K562 (cell line): ENCODE results near the gene DDX23. TPM values are rescaled to one million over a fixed set of nuclear protein-coding genes. Genes with fewer than 3 reads are reported as not detected.
A peak's percentile ranks its signal among the peaks of the same experiment; 100 is the strongest.

Source experiments
- ATAC-seq: fragments of 200-7000 bp; cut with Tn5 transposase; 3 replicates; pipeline ENCODE4 v1.9.1; 2020; ENCODE audit warnings: moderate library complexity
- BruUV-seq: library from RNA; stranded (reverse); fragments of 400-500 nt; replicated peaks from 2 replicates; lab custom pipeline; 2021; lab: Mats Ljungman, UMichigan
- CTCF ChIA-PET: fragments of 300-600 bp; formaldehyde crosslinking; extraction: SDS; loops from one replicate; lab custom pipeline; 2021; ENCODE audit warnings: low intra/inter-chr PET ratio; lab: Yijun Ruan, JAX
- POLR2A ChIA-PET: fragments of 300-600, 350-650 bp; sonication (Branson Sonifier 250); formaldehyde crosslinking; extraction: SDS; loops from one replicate; lab custom pipeline; 2021; ENCODE audit warnings: antibody characterized with exemption, inconsistent platforms; lab: Yijun Ruan, JAX
- DNase-seq, 4 experiments: peaks; one replicate each; pipeline versions ENCODE4 v3.0.0 to v3.0.0-alpha.2; 2011 to 2018; ENCODE audit warnings: low spot score in 3 of 4, mixed read lengths in 3 of 4; ENCODE audit errors: extremely low read depth in 1 of 4
- FAIRE-seq: peaks from 2 replicates; lab custom pipeline; 2011; peaks lifted over from hg19 to GRCh38; lab: Jason Lieb, UNC
- H2AFZ ChIP-seq: 2 replicates; pipeline ENCODE4 v1.6.0; 2011; ENCODE audit warnings: low read depth, low read length, control low read depth, inconsistent platforms
- H3K27ac ChIP-seq: fragments of 200-600 bp; 3 replicates; pipeline ENCODE4 v1.8.0; 2011; ENCODE audit warnings: low read depth, mild to moderate bottlenecking, control low read depth, inconsistent platforms, low read length, moderate library complexity, mixed read lengths; ENCODE audit errors: extremely low read depth
- H3K27me3 ChIP-seq, 2 experiments: fragments of 300-600 bp in 1 of 2; 2 replicates in 1 of 2; 3 replicates in 1 of 2; pipeline versions ENCODE4 v1.6.0 to v1.8.0; 2011; ENCODE audit warnings: inconsistent platforms in 2 of 2, low read length in 2 of 2, mild to moderate bottlenecking in 1 of 2, mixed read lengths in 1 of 2, moderate library complexity in 1 of 2; ENCODE audit not compliant: control insufficient read depth in 2 of 2, insufficient read depth in 2 of 2
- H3K36me3 ChIP-seq: fragments of 300-600 bp; 3 replicates; pipeline ENCODE4 v1.8.0; 2011; ENCODE audit warnings: mild to moderate bottlenecking, low read length, inconsistent platforms; ENCODE audit not compliant: control insufficient read depth, insufficient read depth
- H3K4me1 ChIP-seq, 2 experiments: fragments of 200-600 bp in 1 of 2; replicated peaks in 1 of 2; 2 replicates in 1 of 2; 3 replicates in 1 of 2; pipeline versions ENCODE4 v1.5.1 to v1.8.0; 2011; ENCODE audit warnings: inconsistent platforms in 2 of 2, low read length in 2 of 2, mild to moderate bottlenecking in 1 of 2, mixed read lengths in 1 of 2, moderate library complexity in 1 of 2; ENCODE audit not compliant: control insufficient read depth in 2 of 2, insufficient read depth in 2 of 2
- H3K4me2 ChIP-seq: 2 replicates; pipeline ENCODE4 v1.6.1; 2011; ENCODE audit warnings: low read length, control low read depth, inconsistent platforms, mixed read lengths; ENCODE audit not compliant: insufficient read depth
- H3K4me3 ChIP-seq: fragments of 200-600 bp; sonication (generic), shearing (Covaris generic); 2 replicates; pipeline ENCODE4 v1.5.1; 2016; ENCODE audit warnings: control low read depth, inconsistent platforms
- H3K79me2 ChIP-seq: fragments of 200-600 bp; 3 replicates; pipeline ENCODE4 v1.8.0; 2011; ENCODE audit warnings: low read length, inconsistent platforms; ENCODE audit not compliant: control insufficient read depth, insufficient read depth
- H3K9ac ChIP-seq, 2 experiments: 2 replicates each; pipeline versions ENCODE4 v1.6.0 to v1.6.1; 2011; ENCODE audit warnings: low read depth in 2 of 2, low read length in 2 of 2, control low read depth in 1 of 2, inconsistent platforms in 1 of 2, mild to moderate bottlenecking in 1 of 2, mixed read lengths in 1 of 2; ENCODE audit not compliant: insufficient read depth in 1 of 2
- H3K9me1 ChIP-seq: one replicate; pipeline ENCODE4 v1.6.0; 2011; ENCODE audit warnings: inconsistent platforms, mild to moderate bottlenecking, low read length, moderate library complexity; ENCODE audit not compliant: control insufficient read depth, insufficient read depth
- H3K9me3 ChIP-seq: replicated peaks from 2 replicates; pipeline ENCODE4 v1.5.1; 2011; ENCODE audit warnings: low read depth, low read length, inconsistent platforms; ENCODE audit not compliant: control insufficient read depth, insufficient read depth
- H4K20me1 ChIP-seq: replicated peaks from 2 replicates; pipeline ENCODE4 v1.6.1; 2011; ENCODE audit warnings: low read length, inconsistent platforms, mixed read lengths; ENCODE audit not compliant: control insufficient read depth, insufficient read depth
- ARID1B ChIP-seq: fragments of 450-650 bp; IDR thresholded peaks from 2 replicates; pipeline ENCODE4 v1.6.1; 2016; ENCODE audit warnings: antibody characterized with exemption, mild to moderate bottlenecking, inconsistent platforms
- ATF7 ChIP-seq: fragments of 450-650 bp; IDR thresholded peaks from 2 replicates; pipeline ENCODE4 v1.7.1; 2014; ENCODE audit warnings: mild to moderate bottlenecking, moderate library complexity
- CBX1 ChIP-seq: sonication (generic); IDR thresholded peaks from 2 replicates; pipeline ENCODE4 v1.6.1; 2016; ENCODE audit warnings: antibody characterized with exemption, low read depth, mild to moderate bottlenecking
- HOXB6 ChIP-seq: fragments of 250-450 bp; sonication (Bioruptor Pico); IDR thresholded peaks from 2 replicates; pipeline ENCODE4 v1.5.1; 2022; ENCODE audit warnings: mild to moderate bottlenecking, borderline replicate concordance
- KLF1 ChIP-seq: fragments of 450-650 bp; IDR thresholded peaks from 2 replicates; pipeline ENCODE4 v1.6.1; 2016; ENCODE audit warnings: missing genetic modification characterization, missing compliant biosample characterization
- KLF6 ChIP-seq: fragments of 250-450 bp; sonication (Bioruptor Pico); IDR thresholded peaks from 2 replicates; pipeline ENCODE4 v1.4.0; 2020; ENCODE audit warnings: mild to moderate bottlenecking, moderate library complexity, borderline replicate concordance
- MTA1 ChIP-seq: fragments of 450-650 bp; IDR thresholded peaks from 2 replicates; pipeline ENCODE4 v1.6.1; 2017; ENCODE audit warnings: borderline replicate concordance
- NFATC3 ChIP-seq: fragments of 450-650 bp; IDR thresholded peaks from 2 replicates; pipeline ENCODE4 v1.6.1; 2017; ENCODE audit warnings: mild to moderate bottlenecking
- NR2C1 ChIP-seq, 2 experiments: fragments of 450-650 bp; IDR thresholded peaks; 2 replicates each; pipeline ENCODE4 v1.6.1; 2017; ENCODE audit warnings: mild to moderate bottlenecking in 2 of 2, antibody characterized with exemption in 1 of 2, inconsistent platforms in 1 of 2, missing compliant biosample characterization in 1 of 2, missing genetic modification characterization in 1 of 2
- PATZ1 ChIP-seq: fragments of 250-450 bp; sonication (Bioruptor Pico); IDR thresholded peaks from 2 replicates; pipeline ENCODE4 v1.5.0; 2020; ENCODE audit warnings: mild to moderate bottlenecking, borderline replicate concordance
- PURB ChIP-seq: sonication (generic); formaldehyde crosslinking; IDR thresholded peaks from 2 replicates; pipeline ENCODE4 v1.9.0; 2021; ENCODE audit warnings: low read depth, mild to moderate bottlenecking, missing genetic modification reagents
- TAF1 ChIP-seq: IDR thresholded peaks from 2 replicates; pipeline ENCODE4 v1.6.1; 2011; ENCODE audit warnings: mild to moderate bottlenecking, low read length, moderate library complexity; ENCODE audit not compliant: insufficient read depth, control insufficient read depth, severe bottlenecking; ENCODE audit errors: extremely low read depth
- WGBS: fragments of 100-300 bp; shearing (Covaris generic); methylation state at CpG from one replicate; pipeline ENCODE4 v1.1.6; 2016; ENCODE audit warnings: low coverage, mixed read lengths; ENCODE audit not compliant: insufficient coverage; ENCODE audit errors: missing lambda C conversion rate; 5-methylcytosine and 5-hydroxymethylcytosine counted together
- in situ Hi-C: fragments of 300-500 bp; cut with MboI; formaldehyde crosslinking; loops from 4 replicates; pipeline ENCODE4 v1.15.0; 2018; ENCODE audit warnings: inconsistent platforms, mixed read lengths
- intact Hi-C: fragments of 100-400 bp; cut with micrococcal nuclease; formaldehyde crosslinking; loops from 2 replicates; pipeline ENCODE4 v1.14.2; 2022
- polyA plus RNA-seq, 8 experiments: library from polyadenylated mRNA; depleted of rRNA in 4 of 8; stranded (reverse) in 5 of 8; unstranded in 3 of 8; fragments of >200 nt; fragmentation: Nextera tagmentation in 2 of 8; fragmentation: Illumina TruSeq in 1 of 8; extraction: Ambion mirVana in 2 of 8; extraction: Trizol in 1 of 8; gene quantifications; 2 replicates each; pipeline versions ENCODE4 v1.2.1 to v1.2.3, GENCODE V29; 2011 to 2014; ENCODE audit warnings: inconsistent platforms in 1 of 8, missing spikeins in 1 of 8
- total RNA-seq, 7 experiments: library from RNA; depleted of rRNA in 6 of 7; stranded (reverse); fragments of >200 nt in 6 of 7; fragmentation: Illumina TruSeq in 2 of 7; extraction: Trizol in 2 of 7; gene quantifications; 2 replicates each; pipeline versions ENCODE4 v1.2.1 to v1.2.3, GENCODE V29; 2011 to 2021; ENCODE audit warnings: low replicate concordance in 1 of 7

Gene DDX23
- total and polyA plus RNA-seq, 9 of the 15 experiments (the other 6 are each of a cell fraction or from before 2014, with no cell fraction given) = 32.4 to 138 (median 104) TPM

- TF ChIP-seq ARID1B (no peak), NFATC3 (no peak), PATZ1 (CRISPR knock-in tag) (no peak), TAF1 (no peak), HOXB6 (CRISPR knock-in tag) (no peak), KLF6 (CRISPR knock-in tag) (no peak)
Measured at GRCh38 chr12:48803675-48804074, 48.3 kb downstream of the DDX23 start (continued).

- ATAC-seq (peak; percentile 26; the same call in 1 of the 3 replicates), DNase-seq (no peak), FAIRE-seq (no peak)
- Histone ChIP-seq H3K4me3 (no peak overlapping the region), H3K79me2 (no peaks in the 10 kb centered on the region), H4K20me1 (peaks cover 4% of the 10 kb centered on the region; the same call in 1 of the 2 replicates), H3K27me3 (peaks cover 7 to 19% of the 10 kb centered on the region in 2 experiments), H3K27ac (no peak overlapping the region), H3K36me3 (no peaks in the 10 kb centered on the region), H3K4me1 (peaks cover under 1 to 10% of the 10 kb centered on the region in 2 experiments; a peak in 2 of 5 replicates), H3K4me2 (no peak overlapping the region), H3K9me1 (no peaks in the 10 kb centered on the region), H3K9me3 (no peaks in the 10 kb centered on the region), H3K9ac (peak overlapping the region in 1 of 2 experiments; percentile 45; a peak in 2 of 4 replicates), H2AFZ (no peak overlapping the region)
- BruUV-seq = no TSS peak
- no peak for TF ChIP-seq CBX1
- no peak for TF ChIP-seq PURB (CRISPR knock-in tag)
- TF ChIP-seq MTA1 = no peak
- TF ChIP-seq KLF1 (tag) = no peak
- TF ChIP-seq NR2C1 (IDR thresholded peaks at IDR 0.05) = no peak
- no peak for TF ChIP-seq NR2C1 (tag; IDR thresholded peaks at IDR 0.05)
- no peak for TF ChIP-seq ATF7
- intact Hi-C loops (no loop called here), in situ Hi-C loops (no loop called here)
- 13% methylated on average over 14 of the region's 14 CpGs for WGBS
- ChIA-PET POLR2A (interaction anchor here (1.5 to 2.0 kb wide), 3 partner anchors 9 to 179 kb away, joined by 5 to 10 read pairs (median 8); no protein-coding TSS in a partner anchor), CTCF (no interaction called here)
Measured at GRCh38 chr12:48800971-48801370, 51.0 kb downstream of the DDX23 start.
